Thyroid gland (tissue), 4 donors: ENCODE data around the gene EFHD1. TPM values are rescaled to one million over a fixed set of nuclear protein-coding genes. Genes with fewer than 3 reads are reported as not detected.

Experiments used
- DNase-seq, 2 donors: peaks; one replicate each; pipeline ENCODE4 v3.0.0-alpha.2; 2019
- H3K27ac ChIP-seq, 3 donors: fragments of 200-600 bp; sonication (generic); 1 replicate in 2 of 3; 2 replicates in 1 of 3; pipeline ENCODE4 v1.5.1; 2016 to 2019; ENCODE audit warnings: mild to moderate bottlenecking in 1 of 3, moderate library complexity in 1 of 3
- H3K27me3 ChIP-seq: fragments of 200-600 bp; sonication (generic); one replicate; pipeline ENCODE4 v1.5.1; 2019
- H3K36me3 ChIP-seq, 2 donors: fragments of 200-600 bp; sonication (generic); one replicate each; pipeline ENCODE4 v1.5.1; 2016 to 2019
- H3K4me1 ChIP-seq, 2 donors: fragments of 200-600 bp; sonication (generic); one replicate each; pipeline ENCODE4 v1.5.1; 2017 to 2019
- H3K4me3 ChIP-seq, 3 donors: fragments of 200-600 bp; sonication (generic); replicated peaks in 1 of 3; 1 replicate in 2 of 3; 2 replicates in 1 of 3; pipeline ENCODE4 v1.5.1; 2016; ENCODE audit warnings: mild to moderate bottlenecking in 1 of 3
- H3K9me3 ChIP-seq: fragments of 200-600 bp; sonication (generic); one replicate; pipeline ENCODE4 v1.5.1; 2017
- CTCF ChIP-seq, 6 experiments: fragments of 200-600 bp in 3 of 6; fragments of 450-650 bp in 3 of 6; sonication (generic) in 3 of 6; IDR thresholded peaks; one replicate each; pipeline ENCODE4 v1.5.1; 2016 to 2019; ENCODE audit warnings: antibody characterized with exemption in 6 of 6, mild to moderate bottlenecking in 2 of 6, inconsistent platforms in 1 of 6, moderate library complexity in 1 of 6
- POLR2A ChIP-seq, 2 donors: fragments of 450-650 bp; IDR thresholded peaks; one replicate each; pipeline ENCODE4 v1.6.1; 2017; ENCODE audit warnings: antibody characterized with exemption in 2 of 2, mild to moderate bottlenecking in 2 of 2, moderate library complexity in 1 of 2
- WGBS, 2 donors: methylation state at CpG; one replicate each; pipeline ENCODE4 v1.1.5; 2017; 5-methylcytosine and 5-hydroxymethylcytosine counted together
- intact Hi-C: fragments of 100-400 bp; cut with DNase I; formaldehyde crosslinking; loops from one replicate; pipeline ENCODE4 v1.15.1; 2023
- total RNA-seq, 4 donors: library from RNA; depleted of rRNA; stranded (reverse); fragments of >200 nt; gene quantifications; one replicate each; pipeline ENCODE4 v1.2.3, GENCODE V29; 2016

Gene EFHD1
- total RNA-seq, 4 donors from 2014 or later, result 6.9 to 17.5 (median 14.8) TPM

GRCh38 chr2:232667989-232668583 lies 34.7 kb downstream of the EFHD1 start:
- DNase-seq, result no peak
- WGBS, 2 donors, result 85 to 95% methylated on average over 10 of the region's 10 CpGs
- no peak for TF ChIP-seq CTCF (IDR thresholded peaks at IDR 0.05)
- no peak for TF ChIP-seq POLR2A (IDR thresholded peaks at IDR 0.05)
- Histone ChIP-seq H3K4me3 (no peak overlapping the region), H3K27me3 (no peaks in the 10 kb centered on the region), H3K9me3 (no peaks in the 10 kb centered on the region), H3K36me3 (no peaks in the 10 kb centered on the region), H3K4me1 (no peaks in the 10 kb centered on the region), H3K27ac (no peak overlapping the region)
- intact Hi-C loops, result no loop called here

- H3K9me3 ChIP-seq, result no peaks in the 10 kb centered on the region
- intact Hi-C loops, result no loop called here
- H3K4me1 ChIP-seq, result no peaks in the 10 kb centered on the region
- H3K27me3 ChIP-seq, result no peaks in the 10 kb centered on the region
- TF ChIP-seq POLR2A (IDR thresholded peaks at IDR 0.05), result no peak
- peak in 4 of 6 experiments; percentile 8 to 36 (median 26) for TF ChIP-seq CTCF (IDR thresholded peaks at IDR 0.05)
- H3K36me3 ChIP-seq, result no peaks in the 10 kb centered on the region
- peak in 1 of 2 donors; percentile 22 for DNase-seq
- H3K4me3 ChIP-seq, result no peak overlapping the region
- WGBS, 2 donors, result 61 to 64% methylated on average over 17 of the region's 17 CpGs
- no peak overlapping the region for H3K27ac ChIP-seq
Measured at GRCh38 chr2:232668805-232669444, 35.5 kb downstream of the EFHD1 start.

GRCh38 chr2:232672588-232672987 lies 39.2 kb downstream of the EFHD1 start:
- no peak for TF ChIP-seq POLR2A (IDR thresholded peaks at IDR 0.05)
- no peak for TF ChIP-seq CTCF (IDR thresholded peaks at IDR 0.05)
- 42 to 56% methylated on average over 1 of the region's 1 CpG for WGBS, 2 donors
- no peaks in the 10 kb centered on the region for H3K4me1 ChIP-seq
- no peak overlapping the region for H3K27ac ChIP-seq
- intact Hi-C loops, result no loop called here
- no peak for DNase-seq
- H3K9me3 ChIP-seq, result no peaks in the 10 kb centered on the region
- no peaks in the 10 kb centered on the region for H3K36me3 ChIP-seq
- no peaks in the 10 kb centered on the region for H3K27me3 ChIP-seq
- no peak overlapping the region for H3K4me3 ChIP-seq

- DNase-seq, result no peak
- TF ChIP-seq CTCF (IDR thresholded peaks at IDR 0.05) (no peak), POLR2A (IDR thresholded peaks at IDR 0.05) (no peak)
- H3K36me3 ChIP-seq, result no peaks in the 10 kb centered on the region
- WGBS, 2 donors, result 92 to 94% methylated on average over 6 of the region's 6 CpGs
- no peaks in the 10 kb centered on the region for H3K4me1 ChIP-seq
- intact Hi-C loops, result no loop called here
- H3K9me3 ChIP-seq, result no peaks in the 10 kb centered on the region
- no peak overlapping the region for H3K4me3 ChIP-seq
- H3K27ac ChIP-seq, result no peak overlapping the region
- H3K27me3 ChIP-seq, result no peaks in the 10 kb centered on the region
Measured at GRCh38 chr2:232674491-232674890, 41.1 kb downstream of the EFHD1 start.

- no peaks in the 10 kb centered on the region for H3K36me3 ChIP-seq
- 92 to 96% methylated on average over 10 of the region's 10 CpGs for WGBS, 2 donors
- DNase-seq, result no peak
Measured at GRCh38 chr2:232675381-232675780, 42.0 kb downstream of the EFHD1 start.

More at GRCh38 chr2:232675381-232675780, 42.0 kb downstream of the EFHD1 start:
- no peaks in the 10 kb centered on the region for H3K9me3 ChIP-seq
- intact Hi-C loops, result no loop called here
- H3K27me3 ChIP-seq, result no peaks in the 10 kb centered on the region
- no peaks in the 10 kb centered on the region for H3K4me1 ChIP-seq
- H3K4me3 ChIP-seq, result no peak overlapping the region
- H3K27ac ChIP-seq, result no peak overlapping the region
- TF ChIP-seq POLR2A (IDR thresholded peaks at IDR 0.05) (no peak), CTCF (IDR thresholded peaks at IDR 0.05) (no peak)
